Thymus (tissue), 11 donors: ENCODE results near the gene MDK. TPM values are rescaled to one million over a fixed set of nuclear protein-coding genes. Genes with fewer than 3 reads are reported as not detected.

ENCODE experiments used
- DNase-seq, 9 donors: peaks; one replicate each; pipeline ENCODE4 v3.0.0-alpha.2; 2013; ENCODE audit warnings: low spot score in 9 of 9, low read depth in 6 of 9, missing footprints in 1 of 9
- H3K27ac ChIP-seq, 2 donors: one replicate each; pipeline ENCODE4 v1.5.1; 2013; ENCODE audit warnings: control low read depth in 1 of 2, low read depth in 1 of 2, low read length in 1 of 2, mild to moderate bottlenecking in 1 of 2, moderate library complexity in 1 of 2
- H3K27me3 ChIP-seq, 2 donors: one replicate each; pipeline ENCODE4 v1.5.1; 2013; ENCODE audit warnings: low read length in 1 of 2; ENCODE audit not compliant: control insufficient read depth in 2 of 2, insufficient read depth in 1 of 2
- H3K36me3 ChIP-seq, 2 donors: one replicate each; pipeline ENCODE4 v1.5.1; 2013; ENCODE audit warnings: low read length in 1 of 2, mild to moderate bottlenecking in 1 of 2, moderate library complexity in 1 of 2; ENCODE audit not compliant: control insufficient read depth in 2 of 2, insufficient read depth in 2 of 2
- H3K4me1 ChIP-seq, 2 donors: one replicate each; pipeline ENCODE4 v1.5.1; 2013; ENCODE audit warnings: low read length in 2 of 2; ENCODE audit not compliant: control insufficient read depth in 2 of 2, insufficient read depth in 2 of 2
- H3K4me3 ChIP-seq, 2 donors: one replicate each; pipeline ENCODE4 v1.5.1; 2013; ENCODE audit warnings: low read length in 2 of 2, control low read depth in 1 of 2, mild to moderate bottlenecking in 1 of 2
- H3K9me3 ChIP-seq, 2 donors: one replicate each; pipeline ENCODE4 v1.5.1; 2013; ENCODE audit warnings: low read length in 1 of 2, mild to moderate bottlenecking in 1 of 2; ENCODE audit not compliant: control insufficient read depth in 2 of 2, insufficient read depth in 1 of 2
- WGBS: extraction: QIAGEN DNeasy Blood & Tissue Kit; methylation state at CpG from one replicate; pipeline ENCODE4 v1.1.7; 2013; 5-methylcytosine and 5-hydroxymethylcytosine counted together
- polyA plus RNA-seq: library from polyadenylated mRNA; stranded (reverse); fragments of 200-250 nt; gene quantifications from one replicate; pipeline ENCODE4 v1.2.3, GENCODE V29; 2013
- total RNA-seq: library from RNA; stranded (reverse); fragments of 120-200 nt; gene quantifications from one replicate; pipeline ENCODE4 v1.2.4, GENCODE V29; 2013
- donor health status: healthy.

The MDK gene
- total and polyA plus RNA-seq, 2 donors: 149 to 150 TPM

DNA sequence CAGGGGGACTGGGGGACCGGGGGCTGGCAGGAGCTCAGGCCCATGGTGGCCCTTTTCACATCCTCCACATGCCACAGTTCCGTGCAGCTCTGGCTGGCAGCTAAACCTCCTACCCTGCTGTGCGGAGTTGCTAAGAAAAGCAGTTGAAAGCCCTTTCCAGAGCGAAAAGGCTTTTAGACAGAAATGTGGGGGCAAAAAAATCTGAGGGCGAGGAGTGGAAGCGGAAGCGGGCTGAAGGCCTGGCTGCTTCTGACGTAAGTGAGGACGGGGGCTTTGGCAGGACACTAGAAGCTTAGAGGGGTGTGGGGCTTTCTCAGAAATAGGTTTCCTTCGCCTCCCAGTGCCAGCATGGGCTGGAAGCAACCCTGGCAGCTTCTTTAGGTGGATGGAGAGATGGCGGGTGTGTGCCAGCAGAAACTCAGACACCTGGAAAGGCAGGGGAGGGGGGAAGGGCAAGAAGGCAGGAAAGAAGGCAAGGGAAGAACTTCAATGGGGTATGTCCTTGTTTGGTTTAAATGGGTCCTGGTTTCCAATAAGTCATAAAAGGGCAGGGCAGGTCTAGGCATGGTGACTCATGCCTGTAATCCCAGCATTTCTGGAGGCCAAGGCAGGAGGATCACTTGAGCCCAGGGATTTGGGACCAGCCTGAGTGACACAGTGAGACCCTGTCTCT, 45.4 kb upstream of the MDK start:
- WGBS: 97% methylated on average over 11 of the region's 11 CpGs
- H3K27me3 ChIP-seq: peaks cover 0 to 27% of the 10 kb centered on the region in 2 donors
- no peak overlapping the region for H3K27ac ChIP-seq
- no peak overlapping the region for H3K4me3 ChIP-seq
- H3K9me3 ChIP-seq: no peaks in the 10 kb centered on the region
- H3K4me1 ChIP-seq: peaks cover 23 to 85% of the 10 kb centered on the region in 2 donors
- no peak for DNase-seq
- H3K36me3 ChIP-seq: no peaks in the 10 kb centered on the region

DNA sequence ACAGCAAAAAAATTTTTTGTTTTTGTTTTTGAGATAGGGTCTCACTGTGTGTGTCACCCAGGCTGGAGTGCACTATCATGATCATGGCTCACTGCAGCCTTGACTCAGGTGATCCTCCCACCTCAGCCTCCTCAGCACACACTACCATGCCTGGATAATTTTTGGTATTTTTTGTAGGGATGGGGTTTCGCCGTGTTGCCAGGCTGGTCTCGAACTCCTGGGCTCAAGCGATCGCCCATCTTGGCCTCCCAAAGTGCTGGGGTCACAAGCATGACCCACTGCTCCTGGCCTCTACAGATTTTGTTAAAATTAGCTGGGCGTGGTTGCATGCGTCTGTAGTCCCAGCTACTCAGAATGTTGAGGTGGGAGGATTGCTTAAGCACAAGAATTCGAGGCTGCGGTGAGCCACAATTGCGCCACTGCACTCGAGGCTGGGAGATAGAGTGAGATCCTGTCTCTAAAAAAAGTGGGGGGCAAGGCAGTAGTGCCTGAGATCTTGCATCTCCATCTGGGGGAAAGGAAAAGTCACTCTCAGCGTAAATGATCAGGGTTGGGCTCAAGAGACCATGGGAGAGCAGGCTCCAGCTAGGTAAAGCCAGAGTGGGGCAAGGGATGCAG, 44.8 kb upstream of the MDK start:
- DNase-seq: peak in 1 of 9 donors; percentile 42
- 93% methylated on average over 12 of the region's 12 CpGs for WGBS
- peaks cover 0 to 27% of the 10 kb centered on the region in 2 donors for H3K27me3 ChIP-seq
- H3K9me3 ChIP-seq: no peaks in the 10 kb centered on the region
- H3K4me1 ChIP-seq: peaks cover 18 to 84% of the 10 kb centered on the region in 2 donors
- no peaks in the 10 kb centered on the region for H3K36me3 ChIP-seq
- no peak overlapping the region for H3K27ac ChIP-seq
- no peak overlapping the region for H3K4me3 ChIP-seq

DNA sequence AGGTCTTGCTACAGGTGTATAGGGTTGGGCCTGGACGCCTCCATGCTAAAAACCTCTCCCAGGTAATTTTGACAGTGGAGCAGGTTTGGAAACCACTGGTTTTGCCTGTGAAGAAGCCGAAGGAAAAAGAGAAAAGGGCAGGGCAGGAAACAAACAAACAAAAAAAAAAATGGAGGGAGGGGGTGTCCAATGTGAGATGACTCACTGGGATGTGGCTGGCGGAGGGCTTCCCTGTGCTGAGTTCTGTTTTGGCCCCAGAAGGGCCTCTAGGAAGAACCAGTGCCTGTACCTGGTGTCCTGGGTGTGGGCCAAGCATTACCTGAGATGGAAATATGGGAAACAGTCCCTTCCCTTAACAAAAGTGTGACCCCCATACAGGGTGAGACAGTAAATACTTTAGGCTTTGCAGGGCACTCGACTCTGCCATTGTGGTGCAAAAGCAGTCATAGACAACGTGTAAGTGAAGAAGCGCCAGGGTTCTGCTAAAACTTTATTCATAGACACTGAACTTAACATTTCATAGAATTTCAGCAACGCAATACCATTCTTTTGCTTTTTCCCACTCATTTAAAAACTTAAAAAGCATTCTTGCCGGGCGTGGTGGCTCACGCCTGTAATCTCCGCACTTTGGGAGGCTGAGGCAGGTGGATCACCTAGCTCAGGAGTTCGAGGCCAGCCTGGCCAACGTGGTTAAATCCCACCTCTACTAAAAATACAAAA, 43.7 kb upstream of the MDK start:
- Histone ChIP-seq H3K4me3 (no peak overlapping the region), H3K27me3 (peaks cover 0 to 17% of the 10 kb centered on the region in 2 donors), H3K4me1 (peaks cover 16 to 84% of the 10 kb centered on the region in 2 donors), H3K27ac (no peak overlapping the region), H3K9me3 (no peaks in the 10 kb centered on the region), H3K36me3 (no peaks in the 10 kb centered on the region)
- 97% methylated on average over 13 of the region's 13 CpGs for WGBS
- DNase-seq: no peak

DNA sequence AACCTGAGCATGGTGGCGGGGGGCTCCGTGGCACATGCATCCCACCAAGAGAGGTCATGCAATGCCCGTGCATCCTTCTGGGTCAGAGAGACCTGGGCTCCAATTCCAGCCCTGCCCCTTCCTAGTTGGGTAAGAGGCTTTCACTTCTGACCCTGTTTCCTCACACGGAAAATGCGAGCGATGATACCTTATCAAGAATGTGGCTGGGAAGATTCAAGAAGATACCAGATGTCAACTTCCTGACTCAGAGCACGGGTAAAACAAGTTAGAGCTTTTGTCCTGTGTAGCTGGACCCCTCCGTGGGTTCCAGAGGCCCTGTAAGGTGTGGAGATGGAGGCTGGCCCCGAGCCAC, 42.9 kb upstream of the MDK start:
- DNase-seq: no peak
- 57% methylated on average over 9 of the region's 9 CpGs for WGBS
- peak overlapping the region in 1 of 2 donors; percentile 12 for H3K27ac ChIP-seq

DNA sequence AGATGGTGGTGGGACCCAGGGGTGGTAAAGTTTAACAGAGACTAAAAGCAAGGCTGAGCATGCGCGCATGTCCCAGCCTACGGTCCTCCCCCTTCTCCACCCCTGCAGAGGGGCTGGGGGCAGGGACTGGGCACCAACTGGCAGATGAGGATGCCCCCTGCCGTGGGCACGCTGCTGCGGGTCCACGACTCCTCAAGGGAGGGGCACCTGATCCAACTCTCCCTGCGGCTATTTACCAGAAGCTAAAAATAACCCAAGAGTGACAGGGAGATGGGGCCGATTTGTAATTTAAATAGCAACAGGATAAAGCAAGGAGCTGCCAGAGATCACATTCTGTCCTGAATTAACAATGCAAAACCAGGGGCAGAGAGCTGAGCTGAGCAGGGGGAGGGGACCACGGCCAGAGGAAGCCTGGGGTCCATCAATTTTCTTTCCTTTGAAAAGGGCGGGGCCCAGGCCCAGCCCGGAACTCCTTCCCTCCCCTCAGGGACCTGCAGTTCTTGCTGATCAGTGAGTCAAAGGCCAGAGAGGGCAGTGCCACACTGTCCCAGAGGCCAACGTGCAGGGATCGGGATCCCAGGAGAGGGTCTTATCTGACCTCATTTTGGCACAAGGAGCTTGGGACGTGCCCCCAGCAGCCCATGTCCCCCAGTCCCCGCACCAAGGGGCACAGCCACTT, 42.3 kb upstream of the MDK start:
- H3K4me1 ChIP-seq: peaks cover 9 to 85% of the 10 kb centered on the region in 2 donors
- no peaks in the 10 kb centered on the region for H3K9me3 ChIP-seq
- peak overlapping the region in 1 of 2 donors; percentile 12 for H3K27ac ChIP-seq
- H3K36me3 ChIP-seq: no peaks in the 10 kb centered on the region
- no peak overlapping the region for H3K4me3 ChIP-seq
- DNase-seq: no peak
- 65% methylated on average over 16 of the region's 16 CpGs for WGBS
- H3K27me3 ChIP-seq: peaks cover 0 to 5% of the 10 kb centered on the region in 2 donors

More for the DNA sequence above, 42.9 kb upstream of the MDK start:
- H3K36me3 ChIP-seq: no peaks in the 10 kb centered on the region
- H3K9me3 ChIP-seq: no peaks in the 10 kb centered on the region
- peaks cover 15 to 85% of the 10 kb centered on the region in 2 donors for H3K4me1 ChIP-seq
- H3K4me3 ChIP-seq: no peak overlapping the region
- peaks cover 0 to 10% of the 10 kb centered on the region in 2 donors for H3K27me3 ChIP-seq

DNA sequence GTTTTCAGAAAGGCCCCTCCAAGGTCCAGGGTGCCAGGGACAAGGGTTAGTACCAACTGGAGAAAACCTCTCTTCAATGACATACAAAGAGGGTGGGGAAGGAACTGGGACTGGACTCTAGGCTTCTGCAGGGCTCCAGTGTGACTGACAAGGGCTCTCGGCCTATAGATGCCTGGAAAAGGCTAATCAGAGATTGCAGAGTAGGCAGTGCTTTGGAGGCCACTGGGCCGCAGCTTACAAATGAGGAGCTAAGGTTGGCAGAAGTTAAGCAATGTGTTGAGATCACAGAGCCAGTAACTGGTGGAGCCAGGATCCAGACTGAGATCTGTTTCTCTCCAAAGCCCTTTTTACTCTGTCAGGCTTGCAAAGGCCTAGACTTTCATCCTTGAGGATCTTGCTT, 41.7 kb upstream of the MDK start:
- Histone ChIP-seq H3K27ac (no peak overlapping the region), H3K4me3 (no peak overlapping the region), H3K9me3 (no peaks in the 10 kb centered on the region), H3K27me3 (no peaks in the 10 kb centered on the region), H3K4me1 (peaks cover 10 to 82% of the 10 kb centered on the region in 2 donors), H3K36me3 (no peaks in the 10 kb centered on the region)
- DNase-seq: no peak
- 97% methylated on average over 2 of the region's 2 CpGs for WGBS

DNA sequence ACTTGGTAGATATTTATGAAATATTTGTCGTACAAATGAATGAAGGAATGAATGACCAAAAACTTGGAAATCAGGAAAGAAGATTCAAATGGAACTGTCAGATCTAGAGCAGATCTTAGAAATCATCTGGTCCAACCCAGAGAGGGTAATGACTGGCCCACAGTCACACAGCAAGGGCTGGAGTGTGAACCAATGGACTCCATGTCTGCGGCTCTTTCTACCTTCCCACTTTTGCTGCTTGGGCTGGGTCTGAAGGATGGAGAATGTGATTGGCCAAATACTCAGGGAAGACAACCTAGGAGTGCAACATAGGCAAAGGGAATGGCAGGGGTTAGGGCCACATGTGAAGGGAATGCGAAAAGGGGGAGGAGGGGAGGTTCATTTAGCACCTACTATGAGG, 40.0 kb upstream of the MDK start:
- DNase-seq: no peak
- Histone ChIP-seq H3K4me3 (no peak overlapping the region), H3K36me3 (no peaks in the 10 kb centered on the region), H3K27me3 (peaks cover 0 to 6% of the 10 kb centered on the region in 2 donors), H3K9me3 (no peaks in the 10 kb centered on the region), H3K4me1 (peaks cover 23 to 88% of the 10 kb centered on the region in 2 donors), H3K27ac (no peak overlapping the region)
- WGBS: 97% methylated on average over 3 of the region's 3 CpGs

DNA sequence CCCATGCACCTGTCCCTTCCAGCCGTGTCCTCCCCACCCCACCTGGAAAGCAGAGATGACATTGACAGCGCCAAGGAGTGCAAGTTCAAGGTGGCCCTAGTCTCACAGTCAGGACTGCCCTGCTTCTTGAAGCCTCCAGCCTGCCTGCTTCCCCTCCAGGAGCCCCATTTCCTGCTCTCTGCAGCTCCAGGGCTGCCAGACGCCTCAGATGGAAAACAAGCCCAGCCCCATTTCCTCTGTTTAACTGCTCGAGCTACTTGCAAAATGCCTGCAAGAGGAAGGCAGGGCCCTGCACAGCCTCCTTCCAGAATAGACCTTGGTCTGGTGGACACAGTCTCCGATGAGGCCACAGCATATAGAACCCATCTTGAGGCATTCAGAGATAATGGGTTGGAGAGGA, 39.2 kb upstream of the MDK start:
- H3K9me3 ChIP-seq: no peaks in the 10 kb centered on the region
- no peaks in the 10 kb centered on the region for H3K36me3 ChIP-seq
- H3K4me1 ChIP-seq: peaks cover 28 to 87% of the 10 kb centered on the region in 2 donors
- 9% methylated on average over 5 of the region's 5 CpGs for WGBS
- no peak overlapping the region for H3K4me3 ChIP-seq
- H3K27ac ChIP-seq: peak overlapping the region in 1 of 2 donors; percentile 76
- DNase-seq: peak in 1 of 9 donors; percentile 80
- H3K27me3 ChIP-seq: peaks cover 0 to 6% of the 10 kb centered on the region in 2 donors
